ENCODE measurements around the gene CNTFR. TPM values are rescaled to one million over a fixed set of nuclear protein-coding genes. Genes with fewer than 3 reads are reported as not detected.
A peak's percentile ranks its signal among the peaks of the same experiment; 100 is the strongest.

The CNTFR gene
- total RNA-seq, 1 donor from 2014 or later = 7.4 TPM

DNA sequence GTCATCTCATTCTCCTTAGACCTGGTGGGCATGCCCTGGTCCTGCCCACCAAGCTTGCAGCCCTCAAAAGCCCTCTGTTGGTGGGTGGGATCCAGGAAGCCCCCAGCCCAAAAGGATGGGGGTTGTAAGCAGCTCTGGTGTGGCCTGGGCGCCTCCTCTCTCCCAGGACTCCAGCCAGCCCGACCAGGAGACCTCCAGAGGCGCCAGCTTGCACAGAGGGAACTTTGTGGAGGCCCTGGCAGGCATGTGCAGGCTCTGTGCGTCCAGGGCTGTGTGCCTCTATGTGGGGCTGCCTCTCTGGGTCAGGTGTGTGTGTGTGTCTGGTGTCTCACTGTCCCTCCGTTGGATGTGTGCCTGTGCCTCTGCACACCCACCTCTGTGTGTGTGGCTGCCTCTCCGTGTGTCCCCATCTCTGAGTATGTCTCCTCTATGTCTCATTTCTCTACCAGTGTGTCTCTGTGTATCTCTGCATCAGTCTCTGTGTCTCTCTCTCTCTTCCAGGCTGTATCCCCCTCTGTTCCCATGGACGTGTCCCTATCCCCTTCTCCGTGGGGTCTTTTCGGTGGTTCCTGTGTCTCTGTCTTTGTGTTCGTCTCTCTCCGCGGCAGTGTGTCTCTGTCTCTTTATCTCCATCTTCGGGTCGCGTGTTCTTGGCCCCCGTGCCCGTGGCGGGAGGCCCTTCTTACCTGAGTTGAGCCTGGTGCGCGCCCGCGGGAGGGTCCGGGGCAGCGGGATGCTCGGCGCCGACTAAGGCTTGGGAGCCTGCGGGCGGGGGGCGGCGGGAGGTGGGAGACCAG lies 67.2 kb downstream of the CNTFR start:
- Histone ChIP-seq H3K4me1 (ENCODE audit: insufficient read depth, low read length) (peaks cover 5% of the 10 kb centered on the region), H3K4me3 (ENCODE audit: insufficient read depth, low read depth, low read length) (peak overlapping the region; percentile 13), H3K27me3 (ENCODE audit: insufficient read depth, low read length) (peaks cover 17% of the 10 kb centered on the region), H2AFZ (ENCODE audit: low read depth, low read length) (peak overlapping the region; percentile 38), H4K20me1 (ENCODE audit: insufficient read depth, low read length) (peaks cover 5% of the 10 kb centered on the region), H3K9ac (ENCODE audit: low read length) (peak overlapping the region; percentile 50), H3K4me2 (ENCODE audit: low read length) (peak overlapping the region; percentile 78), H3K27ac (ENCODE audit: low read depth, low read length) (no peak overlapping the region), H3K9me3 (ENCODE audit: insufficient read depth, low read depth, low read length) (no peaks in the 10 kb centered on the region), H3K36me3 (ENCODE audit: insufficient read depth, low read length) (no peaks in the 10 kb centered on the region), H3K79me2 (ENCODE audit: insufficient read depth, low read length) (no peaks in the 10 kb centered on the region)
- Mint-ChIP-seq H3K27ac (ENCODE audit: unreplicated experiment) (peak overlapping the region; percentile 34), H3K4me3 (ENCODE audit: unreplicated experiment) (peak overlapping the region; percentile 82), H3K36me3 (ENCODE audit: low read depth, unreplicated experiment) (no peaks in the 10 kb centered on the region), H3K27me3 (ENCODE audit: low read depth, unreplicated experiment) (peaks cover 66% of the 10 kb centered on the region), H3K9me3 (ENCODE audit: unreplicated experiment) (peaks cover 2% of the 10 kb centered on the region), H3K4me1 (ENCODE audit: low read depth, unreplicated experiment) (peaks cover 1% of the 10 kb centered on the region)
- DNase-seq (ENCODE audit: low read depth) (no peak), FAIRE-seq (no peak)
- TF ChIP-seq, protein P1, sequence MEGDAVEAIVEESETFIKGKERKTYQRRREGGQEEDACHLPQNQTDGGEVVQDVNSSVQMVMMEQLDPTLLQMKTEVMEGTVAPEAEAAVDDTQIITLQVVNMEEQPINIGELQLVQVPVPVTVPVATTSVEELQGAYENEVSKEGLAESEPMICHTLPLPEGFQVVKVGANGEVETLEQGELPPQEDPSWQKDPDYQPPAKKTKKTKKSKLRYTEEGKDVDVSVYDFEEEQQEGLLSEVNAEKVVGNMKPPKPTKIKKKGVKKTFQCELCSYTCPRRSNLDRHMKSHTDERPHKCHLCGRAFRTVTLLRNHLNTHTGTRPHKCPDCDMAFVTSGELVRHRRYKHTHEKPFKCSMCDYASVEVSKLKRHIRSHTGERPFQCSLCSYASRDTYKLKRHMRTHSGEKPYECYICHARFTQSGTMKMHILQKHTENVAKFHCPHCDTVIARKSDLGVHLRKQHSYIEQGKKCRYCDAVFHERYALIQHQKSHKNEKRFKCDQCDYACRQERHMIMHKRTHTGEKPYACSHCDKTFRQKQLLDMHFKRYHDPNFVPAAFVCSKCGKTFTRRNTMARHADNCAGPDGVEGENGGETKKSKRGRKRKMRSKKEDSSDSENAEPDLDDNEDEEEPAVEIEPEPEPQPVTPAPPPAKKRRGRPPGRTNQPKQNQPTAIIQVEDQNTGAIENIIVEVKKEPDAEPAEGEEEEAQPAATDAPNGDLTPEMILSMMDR (IDR thresholded peaks at IDR 0.05; ENCODE audit: insufficient read depth, low read depth, low read length) = no peak
- no peak for TF ChIP-seq EZH2 (IDR thresholded peaks at IDR 0.05; ENCODE audit: insufficient read depth, low read length)

GRCh38 chr9:34521406-34522045 lies 68.0 kb downstream of the CNTFR start:
- no peaks in the 10 kb centered on the region for H3K36me3 ChIP-seq (ENCODE audit: insufficient read depth, low read length)
- H3K27me3 Mint-ChIP-seq (ENCODE audit: low read depth, unreplicated experiment) = peaks cover 70% of the 10 kb centered on the region
- peaks cover 5% of the 10 kb centered on the region for H3K4me1 ChIP-seq (ENCODE audit: insufficient read depth, low read length)
- H3K4me3 Mint-ChIP-seq (ENCODE audit: unreplicated experiment) = no peak overlapping the region
- no peak overlapping the region for H3K4me2 ChIP-seq (ENCODE audit: low read length)
- TF ChIP-seq EZH2 (IDR thresholded peaks at IDR 0.05; ENCODE audit: insufficient read depth, low read length) = no peak
- TF ChIP-seq, protein P1 (IDR thresholded peaks at IDR 0.05; ENCODE audit: insufficient read depth, low read depth, low read length) = no peak
- H3K27me3 ChIP-seq (ENCODE audit: insufficient read depth, low read length) = peaks cover 17% of the 10 kb centered on the region
- H3K36me3 Mint-ChIP-seq (ENCODE audit: low read depth, unreplicated experiment) = no peaks in the 10 kb centered on the region
- peaks cover 1% of the 10 kb centered on the region for H3K4me1 Mint-ChIP-seq (ENCODE audit: low read depth, unreplicated experiment)
- no peak for DNase-seq (ENCODE audit: low read depth)
- FAIRE-seq = no peak
- H3K4me3 ChIP-seq (ENCODE audit: insufficient read depth, low read depth, low read length) = no peak overlapping the region
- H3K9me3 Mint-ChIP-seq (ENCODE audit: unreplicated experiment) = no peaks in the 10 kb centered on the region
- H3K9me3 ChIP-seq (ENCODE audit: insufficient read depth, low read depth, low read length) = no peaks in the 10 kb centered on the region
- H4K20me1 ChIP-seq (ENCODE audit: insufficient read depth, low read length) = peaks cover 5% of the 10 kb centered on the region
- no peak overlapping the region for H3K27ac ChIP-seq (ENCODE audit: low read depth, low read length)
- H3K9ac ChIP-seq (ENCODE audit: low read length) = no peak overlapping the region
- no peaks in the 10 kb centered on the region for H3K79me2 ChIP-seq (ENCODE audit: insufficient read depth, low read length)
- no peak overlapping the region for H2AFZ ChIP-seq (ENCODE audit: low read depth, low read length)
- H3K27ac Mint-ChIP-seq (ENCODE audit: unreplicated experiment) = no peak overlapping the region

All from astrocyte (in vitro differentiated cells and primary cell).